Osteocyte (in vitro differentiated cells): ENCODE measurements around the gene NDFIP1. TPM values are rescaled to one million over a fixed set of nuclear protein-coding genes. Genes with fewer than 3 reads are reported as not detected.

Experiments used
- DNase-seq: peaks from one replicate; pipeline ENCODE4 v3.0.0; 2021; ENCODE audit warnings: mixed read lengths; ENCODE audit not compliant: unreplicated experiment; ENCODE audit errors: extremely low spot score
- H3K27ac Mint-ChIP-seq: one replicate; pipeline ENCODE4 v1.8.0; 2021; ENCODE audit warnings: mild to moderate bottlenecking, mixed read lengths; ENCODE audit not compliant: unreplicated experiment
- H3K27me3 Mint-ChIP-seq: one replicate; pipeline ENCODE4 v1.8.0; 2021; ENCODE audit warnings: mixed read lengths; ENCODE audit not compliant: unreplicated experiment
- H3K36me3 Mint-ChIP-seq: one replicate; pipeline ENCODE4 v1.8.0; 2021; ENCODE audit warnings: mixed read lengths; ENCODE audit not compliant: unreplicated experiment
- H3K4me1 Mint-ChIP-seq: one replicate; pipeline ENCODE4 v1.8.0; 2021; ENCODE audit warnings: mixed read lengths; ENCODE audit not compliant: unreplicated experiment
- H3K4me3 Mint-ChIP-seq: one replicate; pipeline ENCODE4 v1.8.0; 2021; ENCODE audit warnings: mild to moderate bottlenecking, moderate library complexity, mixed read lengths; ENCODE audit not compliant: unreplicated experiment
- H3K9me3 Mint-ChIP-seq: one replicate; pipeline ENCODE4 v1.8.0; 2021; ENCODE audit warnings: mixed read lengths; ENCODE audit not compliant: unreplicated experiment
- total RNA-seq: library from RNA; stranded (reverse); gene quantifications from 2 replicates; pipeline ENCODE4 v1.2.1, GENCODE V29; 2021
- TF ChIP-seq, protein P1 (sequence below): fragments of 200-600 bp; sonication (generic); IDR thresholded peaks from 2 replicates; pipeline ENCODE4 v1.5.0; 2021; ENCODE audit warnings: antibody characterized with exemption, mild to moderate bottlenecking, moderate library complexity

Gene NDFIP1
- total RNA-seq, 1 donor from 2014 or later = 62.7 TPM

DNA sequence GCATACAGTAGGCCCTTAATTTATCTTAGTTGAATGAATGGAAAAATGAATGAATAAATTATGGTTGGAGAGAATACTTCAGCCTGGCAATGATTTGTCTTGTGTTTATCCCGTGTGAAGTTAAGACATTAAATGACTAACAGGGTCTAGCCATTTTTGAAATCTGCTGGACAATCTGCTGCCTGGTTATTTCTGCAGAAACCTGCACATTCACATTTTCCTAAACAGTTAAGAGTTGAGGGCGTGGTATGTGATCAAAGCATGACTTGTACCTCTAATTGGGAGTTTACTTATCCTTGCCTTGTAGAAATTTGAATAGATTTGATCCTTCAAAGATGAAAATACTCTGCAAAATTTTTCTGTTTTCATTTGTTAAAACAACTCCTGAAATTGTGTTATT is 34.6 kb upstream of the NDFIP1 start:
- TF ChIP-seq, protein P1, sequence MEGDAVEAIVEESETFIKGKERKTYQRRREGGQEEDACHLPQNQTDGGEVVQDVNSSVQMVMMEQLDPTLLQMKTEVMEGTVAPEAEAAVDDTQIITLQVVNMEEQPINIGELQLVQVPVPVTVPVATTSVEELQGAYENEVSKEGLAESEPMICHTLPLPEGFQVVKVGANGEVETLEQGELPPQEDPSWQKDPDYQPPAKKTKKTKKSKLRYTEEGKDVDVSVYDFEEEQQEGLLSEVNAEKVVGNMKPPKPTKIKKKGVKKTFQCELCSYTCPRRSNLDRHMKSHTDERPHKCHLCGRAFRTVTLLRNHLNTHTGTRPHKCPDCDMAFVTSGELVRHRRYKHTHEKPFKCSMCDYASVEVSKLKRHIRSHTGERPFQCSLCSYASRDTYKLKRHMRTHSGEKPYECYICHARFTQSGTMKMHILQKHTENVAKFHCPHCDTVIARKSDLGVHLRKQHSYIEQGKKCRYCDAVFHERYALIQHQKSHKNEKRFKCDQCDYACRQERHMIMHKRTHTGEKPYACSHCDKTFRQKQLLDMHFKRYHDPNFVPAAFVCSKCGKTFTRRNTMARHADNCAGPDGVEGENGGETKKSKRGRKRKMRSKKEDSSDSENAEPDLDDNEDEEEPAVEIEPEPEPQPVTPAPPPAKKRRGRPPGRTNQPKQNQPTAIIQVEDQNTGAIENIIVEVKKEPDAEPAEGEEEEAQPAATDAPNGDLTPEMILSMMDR = no peak
- no peak overlapping the region for H3K4me3 Mint-ChIP-seq
- H3K27me3 Mint-ChIP-seq = peaks cover 13% of the 10 kb centered on the region
- no peaks in the 10 kb centered on the region for H3K4me1 Mint-ChIP-seq
- no peaks in the 10 kb centered on the region for H3K9me3 Mint-ChIP-seq
- H3K27ac Mint-ChIP-seq = no peak overlapping the region
- no peak for DNase-seq
- no peaks in the 10 kb centered on the region for H3K36me3 Mint-ChIP-seq

DNA sequence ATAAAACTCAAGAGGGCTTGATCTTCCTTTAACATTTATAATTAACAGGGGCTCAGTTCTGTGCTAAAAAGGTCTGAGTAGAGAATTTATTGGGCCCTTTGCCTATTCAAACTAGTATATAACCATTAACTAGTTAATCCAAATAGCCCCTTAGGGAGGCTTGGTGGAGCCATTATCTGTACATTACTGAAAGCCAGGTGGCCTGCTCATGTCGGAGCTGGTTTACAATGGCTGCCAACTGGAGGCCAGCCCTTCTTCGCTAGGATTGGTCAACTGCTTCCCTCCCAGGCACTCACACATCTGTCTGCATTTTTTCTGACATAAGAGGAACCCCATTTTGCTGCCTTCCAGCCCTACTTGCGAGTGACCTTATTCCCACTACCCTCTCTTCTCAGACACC is 30.4 kb upstream of the NDFIP1 start:
- peaks cover 16% of the 10 kb centered on the region for H3K27me3 Mint-ChIP-seq
- no peak overlapping the region for H3K27ac Mint-ChIP-seq
- no peak for DNase-seq
- H3K9me3 Mint-ChIP-seq = no peaks in the 10 kb centered on the region
- H3K36me3 Mint-ChIP-seq = no peaks in the 10 kb centered on the region
- no peaks in the 10 kb centered on the region for H3K4me1 Mint-ChIP-seq
- TF ChIP-seq, protein P1 = no peak
- H3K4me3 Mint-ChIP-seq = no peak overlapping the region

DNA sequence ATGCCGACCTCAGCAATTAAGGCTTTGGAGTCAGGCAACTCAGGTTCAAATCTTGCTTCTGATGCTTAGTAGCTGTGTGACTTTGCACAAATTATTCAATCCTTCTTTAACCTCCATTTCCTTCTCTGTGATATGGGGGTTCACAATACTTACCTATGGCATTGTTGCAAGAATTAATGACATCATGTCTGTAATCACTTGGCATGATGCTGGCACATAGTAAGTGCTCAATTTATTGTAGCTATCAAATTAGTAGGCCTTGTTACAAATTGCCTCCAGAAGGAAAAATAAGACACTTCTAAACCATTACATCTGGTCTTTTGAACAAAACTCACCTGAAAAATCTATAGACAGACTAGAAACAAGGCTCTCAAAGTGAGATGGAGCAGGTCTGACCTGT is 29.9 kb upstream of the NDFIP1 start:
- Mint-ChIP-seq H3K27me3 (peaks cover 16% of the 10 kb centered on the region), H3K9me3 (no peaks in the 10 kb centered on the region), H3K4me1 (no peaks in the 10 kb centered on the region), H3K4me3 (no peak overlapping the region), H3K27ac (no peak overlapping the region), H3K36me3 (no peaks in the 10 kb centered on the region)
- TF ChIP-seq, protein P1 = no peak
- no peak for DNase-seq

DNA sequence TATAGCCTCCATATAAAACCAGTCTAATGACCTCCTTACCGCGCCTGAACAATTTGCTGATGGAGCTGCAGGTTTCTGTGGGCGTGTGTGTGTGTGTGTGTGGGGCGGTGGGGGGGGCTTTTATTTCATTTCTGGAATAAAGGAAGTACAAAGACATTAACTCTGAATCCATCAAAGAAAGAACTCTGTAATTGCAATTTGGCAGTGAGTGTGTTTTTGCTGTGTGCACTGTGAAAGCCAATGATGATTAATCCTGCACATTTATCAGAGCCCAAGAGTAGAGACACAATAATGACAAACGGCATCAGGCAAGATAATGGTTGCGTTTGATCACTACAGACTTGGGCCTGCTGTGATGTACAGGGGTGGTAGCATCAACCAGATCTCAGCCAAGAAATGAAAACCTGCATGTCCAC is 29.3 kb upstream of the NDFIP1 start:
- Mint-ChIP-seq H3K4me1 (no peaks in the 10 kb centered on the region), H3K4me3 (no peak overlapping the region), H3K9me3 (no peaks in the 10 kb centered on the region), H3K27me3 (peaks cover 16% of the 10 kb centered on the region), H3K36me3 (no peaks in the 10 kb centered on the region), H3K27ac (no peak overlapping the region)
- no peak for DNase-seq
- TF ChIP-seq, protein P1 = no peak

DNA sequence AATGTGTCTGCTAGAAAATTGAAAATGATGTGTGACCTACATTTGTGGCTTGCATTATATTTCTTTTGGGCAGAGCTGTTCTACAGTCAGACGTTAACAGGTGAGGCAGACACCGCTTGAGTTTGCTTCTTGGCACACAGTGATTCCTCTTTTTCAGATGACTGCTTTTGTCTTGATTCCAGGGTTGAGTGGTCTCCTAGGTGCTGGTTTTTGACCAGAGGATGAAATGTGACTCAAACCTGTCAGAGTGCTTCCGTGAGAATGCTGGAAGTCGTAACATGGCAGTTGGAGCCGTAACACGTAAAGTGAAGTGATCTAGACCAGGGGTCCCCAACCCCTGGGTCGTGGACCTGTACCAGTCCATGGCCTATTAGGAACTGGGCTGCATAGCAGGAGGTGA is 28.3 kb upstream of the NDFIP1 start:
- Mint-ChIP-seq H3K4me3 (no peak overlapping the region), H3K27me3 (peaks cover 20% of the 10 kb centered on the region), H3K27ac (no peak overlapping the region), H3K9me3 (no peaks in the 10 kb centered on the region), H3K4me1 (no peaks in the 10 kb centered on the region), H3K36me3 (no peaks in the 10 kb centered on the region)
- TF ChIP-seq, protein P1 = no peak
- no peak for DNase-seq
